ENCODE results near the gene SMYD3. TPM values are rescaled to one million over a fixed set of nuclear protein-coding genes. Genes with fewer than 3 reads are reported as not detected.

SMYD3 gene
- total and polyA plus RNA-seq, 4 donors, result 10.5 to 40.1 (median 32.5) TPM

DNA sequence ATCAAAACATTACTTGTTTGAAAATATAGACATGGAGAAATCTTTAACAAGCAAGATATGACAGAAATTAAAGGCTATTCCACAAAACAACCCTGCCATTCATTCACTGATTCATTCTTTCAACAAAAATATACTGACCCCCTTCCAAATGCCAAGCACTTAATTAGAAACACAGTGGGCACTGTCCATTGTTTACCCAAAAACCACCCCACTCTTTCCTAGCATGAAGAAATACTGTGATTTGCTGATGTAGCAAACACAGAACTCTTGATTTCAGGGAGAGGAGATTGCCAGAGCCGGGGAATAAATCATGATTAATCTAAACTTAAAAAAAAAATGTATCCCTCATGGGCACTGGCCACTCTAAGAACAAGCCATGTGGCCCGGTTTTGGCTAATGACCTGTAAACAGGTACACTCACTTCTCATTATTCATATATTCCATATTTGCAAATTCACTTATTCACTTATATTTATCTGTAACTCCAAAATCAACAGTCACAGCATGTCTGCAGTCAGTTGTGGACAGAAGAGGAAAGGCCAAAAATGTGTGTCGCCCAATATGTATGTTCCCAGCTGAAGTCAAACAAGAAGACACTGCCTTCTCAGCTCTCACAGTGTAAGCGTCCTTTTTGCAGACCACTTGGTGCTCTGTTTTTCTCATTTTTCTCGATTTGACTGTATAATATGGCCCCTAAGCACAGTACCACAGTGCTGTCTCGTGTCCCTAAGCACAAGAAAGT is 133.1 kb downstream of the SMYD3 start:
- WGBS, 2 donors, result 87 to 93% methylated on average over 6 of the region's 6 CpGs
- DNase-seq, result peak in 1 of 3 donors; percentile 29
- H3K9me3 ChIP-seq (ENCODE audit: control insufficient read depth in 4 of 4, insufficient read depth in 3 of 4, low read length in 3 of 4), result no peaks in the 10 kb centered on the region
- no peak overlapping the region for H3K4me3 ChIP-seq
- H3K36me3 ChIP-seq (ENCODE audit: control insufficient read depth in 4 of 4, insufficient read depth in 4 of 4, low read length in 4 of 4), result no peaks in the 10 kb centered on the region
- no peak for ATAC-seq (ENCODE audit: insufficient read depth, low FRiP score)
- no peak overlapping the region for H3K27ac ChIP-seq (ENCODE audit: low read depth in 1 of 2, low read length in 1 of 2)
- no peak overlapping the region for H3K9ac ChIP-seq (ENCODE audit: insufficient read depth in 1 of 2, low read length in 2 of 2)
- H3K27me3 ChIP-seq (ENCODE audit: control insufficient read depth in 3 of 3, insufficient read depth in 3 of 3, low read length in 2 of 3), result no peaks in the 10 kb centered on the region
- peaks cover 0 to 6% (median 0%) of the 10 kb centered on the region in 5 donors for H3K4me1 ChIP-seq (ENCODE audit: control insufficient read depth in 5 of 5, insufficient read depth in 5 of 5, low read length in 5 of 5)
- no peak for TF ChIP-seq CTCF (IDR thresholded peaks at IDR 0.05; ENCODE audit: control extremely low read depth, extremely low read depth)

- WGBS, 2 donors, result 85 to 90% methylated on average over 6 of the region's 6 CpGs
- ATAC-seq (ENCODE audit: insufficient read depth, low FRiP score) (no peak), DNase-seq (peak; percentile 25 to 48 (median 30))
Observed at GRCh38 chr1:246372559-246372958, 134.5 kb downstream of the SMYD3 start.

GRCh38 chr1:246367041-246367440 is 140.0 kb downstream of the SMYD3 start:
- no peaks in the 10 kb centered on the region for H3K9me3 ChIP-seq (ENCODE audit: control insufficient read depth in 4 of 4, insufficient read depth in 3 of 4, low read length in 3 of 4)
- ATAC-seq (ENCODE audit: insufficient read depth, low FRiP score), result no peak
- H3K27me3 ChIP-seq (ENCODE audit: control insufficient read depth in 3 of 3, insufficient read depth in 3 of 3, low read length in 2 of 3), result no peaks in the 10 kb centered on the region
- H3K4me3 ChIP-seq, result no peak overlapping the region
- H3K4me1 ChIP-seq (ENCODE audit: control insufficient read depth in 5 of 5, insufficient read depth in 5 of 5, low read length in 5 of 5), result no peaks in the 10 kb centered on the region
- no peak overlapping the region for H3K9ac ChIP-seq (ENCODE audit: insufficient read depth in 1 of 2, low read length in 2 of 2)
- no peaks in the 10 kb centered on the region for H3K36me3 ChIP-seq (ENCODE audit: control insufficient read depth in 4 of 4, insufficient read depth in 4 of 4, low read length in 4 of 4)
- WGBS, 2 donors, result 73 to 87% methylated on average over 2 of the region's 2 CpGs
- no peak overlapping the region for H3K27ac ChIP-seq (ENCODE audit: low read depth in 1 of 2, low read length in 1 of 2)
- TF ChIP-seq CTCF (IDR thresholded peaks at IDR 0.05; ENCODE audit: control extremely low read depth, extremely low read depth), result no peak
- DNase-seq, result no peak

More at GRCh38 chr1:246372559-246372958, 134.5 kb downstream of the SMYD3 start:
- Histone ChIP-seq H3K27ac (ENCODE audit: low read depth in 1 of 2, low read length in 1 of 2) (no peak overlapping the region), H3K4me1 (ENCODE audit: control insufficient read depth in 5 of 5, insufficient read depth in 5 of 5, low read length in 5 of 5) (peaks cover 0 to 6% (median 0%) of the 10 kb centered on the region in 5 donors), H3K4me3 (no peak overlapping the region), H3K9me3 (ENCODE audit: control insufficient read depth in 4 of 4, insufficient read depth in 3 of 4, low read length in 3 of 4) (no peaks in the 10 kb centered on the region), H3K36me3 (ENCODE audit: control insufficient read depth in 4 of 4, insufficient read depth in 4 of 4, low read length in 4 of 4) (no peaks in the 10 kb centered on the region), H3K27me3 (ENCODE audit: control insufficient read depth in 3 of 3, insufficient read depth in 3 of 3, low read length in 2 of 3) (no peaks in the 10 kb centered on the region), H3K9ac (ENCODE audit: insufficient read depth in 1 of 2, low read length in 2 of 2) (no peak overlapping the region)
- TF ChIP-seq CTCF (IDR thresholded peaks at IDR 0.05; ENCODE audit: control extremely low read depth, extremely low read depth), result no peak
